BLaER1 (cell line): ENCODE results near the gene NKPD1.

Source experiments
- H3K27ac ChIP-seq: shearing (Covaris generic); formaldehyde crosslinking; 2 replicates; pipeline ENCODE4 v1.8.1; 2022
- H3K27me3 ChIP-seq: shearing (Covaris generic); formaldehyde crosslinking; 2 replicates; pipeline ENCODE4 v1.8.1; 2022
- H3K36me3 ChIP-seq: shearing (Covaris generic); formaldehyde crosslinking; 2 replicates; pipeline ENCODE4 v1.8.1; 2022
- H3K4me1 ChIP-seq: shearing (Covaris generic); formaldehyde crosslinking; 2 replicates; pipeline ENCODE4 v1.8.1; 2022
- H3K4me2 ChIP-seq: shearing (Covaris generic); formaldehyde crosslinking; 2 replicates; pipeline ENCODE4 v1.8.1; 2022
- H3K4me3 ChIP-seq: shearing (Covaris generic); formaldehyde crosslinking; 2 replicates; pipeline ENCODE4 v1.8.1; 2022
- H3K9ac ChIP-seq: shearing (Covaris generic); formaldehyde crosslinking; 2 replicates; pipeline ENCODE4 v1.8.1; 2022
- H3K9me3 ChIP-seq: shearing (Covaris generic); formaldehyde crosslinking; 2 replicates; pipeline ENCODE4 v1.8.1; 2022
- H4K20me1 ChIP-seq: shearing (Covaris generic); formaldehyde crosslinking; 2 replicates; pipeline ENCODE4 v1.8.1; 2022
- Cebpa-rat ChIP-seq: shearing (Covaris generic); IDR thresholded peaks from 2 replicates; pipeline ENCODE4 v1.8.1; 2022

The NKPD1 gene

GRCh38 chr19:45142016-45142725 is 18.6 kb downstream of the NKPD1 start:
- Histone ChIP-seq H3K9me3 (no peaks in the 10 kb centered on the region), H3K36me3 (peaks cover 76% of the 10 kb centered on the region), H3K4me1 (peaks cover 38% of the 10 kb centered on the region), H3K4me3 (no peak overlapping the region), H3K4me2 (no peak overlapping the region), H3K27me3 (no peaks in the 10 kb centered on the region), H4K20me1 (peaks cover 44% of the 10 kb centered on the region; the same call in 1 of the 2 replicates), H3K9ac (peak overlapping the region; percentile 61), H3K27ac (peak overlapping the region; percentile 60; the same call in 1 of the 2 replicates)
- no peak for TF ChIP-seq Cebpa-rat

DNA sequence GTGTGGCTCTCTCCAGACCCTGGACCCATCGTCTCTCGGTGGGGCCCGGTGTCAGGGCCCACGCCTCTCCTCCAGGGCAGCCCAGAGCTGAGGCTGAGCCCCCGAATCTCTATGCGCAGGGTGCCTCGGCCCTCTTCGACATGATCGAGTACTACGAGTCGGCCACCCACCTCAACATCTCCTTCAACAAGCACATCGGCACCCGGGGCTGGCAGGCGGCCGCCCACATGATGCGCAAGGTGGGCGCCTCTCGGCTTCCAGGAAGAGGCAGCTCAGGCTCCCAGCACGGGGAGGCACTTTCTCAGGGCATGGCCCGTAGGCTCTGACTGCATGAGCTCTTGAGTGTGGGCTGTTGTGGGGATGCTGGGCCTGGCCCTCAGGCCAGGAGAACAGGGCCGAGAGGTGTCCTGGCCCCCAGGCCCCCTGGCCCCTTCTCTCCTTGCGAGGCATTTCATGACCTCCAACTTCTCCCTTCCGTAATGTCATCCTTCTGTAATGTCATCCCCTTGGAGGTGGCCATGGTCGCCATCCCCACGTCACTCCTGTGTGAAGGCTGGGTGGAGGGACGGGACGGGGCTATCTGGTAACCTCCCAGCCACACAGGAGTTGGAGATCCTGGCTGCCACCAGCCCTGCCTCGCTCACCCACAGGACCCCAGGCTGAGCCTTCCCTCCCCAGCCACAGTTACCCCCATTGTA is 19.4 kb downstream of the NKPD1 start:
- Histone ChIP-seq H3K27me3 (no peaks in the 10 kb centered on the region), H3K9ac (no peak overlapping the region), H3K4me1 (peaks cover 46% of the 10 kb centered on the region), H3K9me3 (no peaks in the 10 kb centered on the region), H3K36me3 (peaks cover 68% of the 10 kb centered on the region), H3K27ac (no peak overlapping the region), H4K20me1 (peaks cover 52% of the 10 kb centered on the region; the same call in 1 of the 2 replicates), H3K4me2 (no peak overlapping the region), H3K4me3 (no peak overlapping the region)
- no peak for TF ChIP-seq Cebpa-rat

- Histone ChIP-seq H3K36me3 (peaks cover 61% of the 10 kb centered on the region), H3K9ac (no peak overlapping the region), H3K4me1 (peaks cover 54% of the 10 kb centered on the region), H3K4me2 (no peak overlapping the region), H4K20me1 (peaks cover 54% of the 10 kb centered on the region; the same call in 1 of the 2 replicates), H3K9me3 (no peaks in the 10 kb centered on the region), H3K4me3 (no peak overlapping the region), H3K27me3 (no peaks in the 10 kb centered on the region), H3K27ac (peak overlapping the region; percentile 7; the same call in 1 of the 2 replicates)
- no peak for TF ChIP-seq Cebpa-rat
Measured at GRCh38 chr19:45140533-45140932, 20.2 kb downstream of the NKPD1 start.

DNA sequence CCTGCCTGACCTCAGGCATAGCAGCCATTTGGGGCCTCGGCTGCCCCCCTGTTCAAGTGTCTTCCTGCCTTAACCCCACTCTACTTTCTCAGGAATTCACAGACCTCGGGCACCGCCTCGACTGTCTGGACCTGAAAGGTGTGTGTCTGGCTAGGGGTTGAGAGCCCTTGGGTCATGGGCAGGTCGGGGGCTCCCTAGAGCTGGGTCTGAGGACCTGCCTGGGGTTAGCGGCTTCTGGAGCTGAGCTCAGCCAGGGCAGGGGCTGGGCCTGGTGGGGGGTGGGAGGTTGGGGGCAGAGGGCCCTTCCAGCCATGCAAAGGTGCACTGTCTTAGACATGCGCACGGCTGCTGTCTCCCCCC is 20.7 kb downstream of the NKPD1 start:
- Histone ChIP-seq H4K20me1 (peaks cover 54% of the 10 kb centered on the region; the same call in 1 of the 2 replicates), H3K9ac (no peak overlapping the region), H3K4me2 (no peak overlapping the region), H3K4me3 (no peak overlapping the region), H3K36me3 (peaks cover 56% of the 10 kb centered on the region), H3K4me1 (peaks cover 58% of the 10 kb centered on the region), H3K27me3 (no peaks in the 10 kb centered on the region), H3K27ac (0 out of 2 replicates have a peak overlapping the region, but pooled peaks have one; percentile 26), H3K9me3 (no peaks in the 10 kb centered on the region)
- TF ChIP-seq Cebpa-rat = no peak

GRCh38 chr19:45139286-45140143 is 21.3 kb downstream of the NKPD1 start:
- Histone ChIP-seq H3K36me3 (peaks cover 50% of the 10 kb centered on the region), H3K9ac (no peak overlapping the region), H4K20me1 (peaks cover 49% of the 10 kb centered on the region; the same call in 1 of the 2 replicates), H3K27ac (peak overlapping the region; percentile 26; the same call in 1 of the 2 replicates), H3K27me3 (no peaks in the 10 kb centered on the region), H3K4me1 (peaks cover 64% of the 10 kb centered on the region), H3K4me2 (no peak overlapping the region), H3K4me3 (no peak overlapping the region), H3K9me3 (no peaks in the 10 kb centered on the region)
- no peak for TF ChIP-seq Cebpa-rat

GRCh38 chr19:45138303-45138751 is 22.5 kb downstream of the NKPD1 start:
- Histone ChIP-seq H3K4me1 (peaks cover 69% of the 10 kb centered on the region), H3K27ac (peak overlapping the region; percentile 89), H3K9ac (no peak overlapping the region; the same call in 1 of the 2 replicates), H3K9me3 (no peaks in the 10 kb centered on the region), H4K20me1 (peaks cover 44% of the 10 kb centered on the region; the same call in 1 of the 2 replicates), H3K4me2 (peak overlapping the region; percentile 97), H3K4me3 (no peak overlapping the region), H3K27me3 (no peaks in the 10 kb centered on the region), H3K36me3 (peaks cover 38% of the 10 kb centered on the region)
- no peak for TF ChIP-seq Cebpa-rat

DNA sequence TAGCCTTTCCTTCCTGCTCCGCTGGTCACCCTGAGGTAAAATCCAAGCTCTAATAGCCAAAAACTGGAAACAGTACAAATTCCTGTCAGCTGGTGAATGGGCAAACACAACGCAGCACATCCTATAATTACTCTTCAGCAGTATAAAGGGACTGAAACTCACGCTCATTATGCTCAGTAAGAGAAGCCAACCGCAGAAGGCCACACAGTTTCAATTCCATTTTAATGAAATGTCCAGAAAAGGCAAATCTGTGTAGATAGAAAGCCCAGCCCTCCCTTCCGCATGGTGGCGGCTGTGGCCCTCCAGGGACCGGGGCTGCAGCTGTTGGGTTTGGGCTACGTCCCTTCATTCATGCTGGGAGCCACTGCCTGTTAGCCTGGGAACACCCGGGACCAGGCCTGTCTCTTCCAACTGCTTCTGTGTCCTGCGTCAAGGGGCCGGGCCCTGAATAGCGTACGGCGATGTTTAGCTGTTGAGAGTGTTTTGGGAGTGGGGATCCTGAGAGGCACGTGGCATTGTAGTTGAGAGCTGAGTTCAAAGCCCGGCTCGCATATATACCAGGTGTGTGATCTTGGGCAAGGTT is 23.5 kb downstream of the NKPD1 start:
- Histone ChIP-seq H3K4me2 (peak overlapping the region; percentile 97), H3K4me1 (peaks cover 67% of the 10 kb centered on the region), H3K9me3 (no peaks in the 10 kb centered on the region), H4K20me1 (peaks cover 37% of the 10 kb centered on the region; the same call in 1 of the 2 replicates), H3K4me3 (peak overlapping the region; percentile 53), H3K27ac (peak overlapping the region; percentile 89), H3K36me3 (peaks cover 30% of the 10 kb centered on the region), H3K9ac (peak overlapping the region; percentile 77), H3K27me3 (no peaks in the 10 kb centered on the region)
- TF ChIP-seq Cebpa-rat = no peak

- H3K9ac ChIP-seq = peak overlapping the region; percentile 77
- H3K27ac ChIP-seq = peak overlapping the region; percentile 89
- H3K36me3 ChIP-seq = peaks cover 28% of the 10 kb centered on the region
- TF ChIP-seq Cebpa-rat = no peak
- peaks cover 72% of the 10 kb centered on the region for H3K4me1 ChIP-seq
- H3K4me2 ChIP-seq = peak overlapping the region; percentile 97
- peak overlapping the region; percentile 53 for H3K4me3 ChIP-seq
- no peaks in the 10 kb centered on the region for H3K27me3 ChIP-seq
- peaks cover 39% of the 10 kb centered on the region; the same call in 1 of the 2 replicates for H4K20me1 ChIP-seq
- no peaks in the 10 kb centered on the region for H3K9me3 ChIP-seq
Measured at GRCh38 chr19:45136507-45137178, 24.1 kb downstream of the NKPD1 start.
